ENCODE results near the gene EMID1.

The EMID1 gene

GRCh38 chr22:29197096-29197495 is 8.6 kb upstream of the EMID1 start:
- TF ChIP-seq FOXP2 (optimal IDR thresholded peaks at IDR 0.05; ENCODE audit: borderline replicate concordance, extremely low read depth, extremely low read length, insufficient read depth) (no peak), TAF1 (IDR thresholded peaks at IDR 0.05; ENCODE audit: borderline replicate concordance, insufficient read depth, low read length) (no peak), REST (IDR thresholded peaks at IDR 0.05; ENCODE audit: insufficient read depth in 1 of 2, low read depth in 2 of 2, low read length in 2 of 2) (no peak), SIN3A (IDR thresholded peaks at IDR 0.05; ENCODE audit: borderline replicate concordance, insufficient read depth, low read length) (no peak), POLR2AphosphoS5 (IDR thresholded peaks at IDR 0.05; ENCODE audit: low read depth, low read length) (no peak)

GRCh38 chr22:29198240-29198639 is 7.5 kb upstream of the EMID1 start:
- TF ChIP-seq TAF1 (IDR thresholded peaks at IDR 0.05; ENCODE audit: borderline replicate concordance, insufficient read depth, low read length) (no peak), FOXP2 (optimal IDR thresholded peaks at IDR 0.05; ENCODE audit: borderline replicate concordance, extremely low read depth, extremely low read length, insufficient read depth) (no peak), POLR2AphosphoS5 (IDR thresholded peaks at IDR 0.05; ENCODE audit: low read depth, low read length) (no peak), REST (IDR thresholded peaks at IDR 0.05; ENCODE audit: insufficient read depth in 1 of 2, low read depth in 2 of 2, low read length in 2 of 2) (no peak), SIN3A (IDR thresholded peaks at IDR 0.05; ENCODE audit: borderline replicate concordance, insufficient read depth, low read length) (no peak)

- TF ChIP-seq POLR2AphosphoS5 (IDR thresholded peaks at IDR 0.05; ENCODE audit: low read depth, low read length) (no peak), SIN3A (IDR thresholded peaks at IDR 0.05; ENCODE audit: borderline replicate concordance, insufficient read depth, low read length) (no peak)
Measured at GRCh38 chr22:29199702-29200400, 5.8 kb upstream of the EMID1 start.

- TF ChIP-seq FOXP2 (optimal IDR thresholded peaks at IDR 0.05; ENCODE audit: borderline replicate concordance, extremely low read depth, extremely low read length, insufficient read depth) (no peak), REST (IDR thresholded peaks at IDR 0.05; ENCODE audit: insufficient read depth in 1 of 2, low read depth in 2 of 2, low read length in 2 of 2) (no peak), TAF1 (IDR thresholded peaks at IDR 0.05; ENCODE audit: borderline replicate concordance, insufficient read depth, low read length) (no peak), POLR2AphosphoS5 (IDR thresholded peaks at IDR 0.05; ENCODE audit: low read depth, low read length) (no peak), SIN3A (IDR thresholded peaks at IDR 0.05; ENCODE audit: borderline replicate concordance, insufficient read depth, low read length) (no peak)
Measured at GRCh38 chr22:29200901-29201300, 4.8 kb upstream of the EMID1 start.

- TF ChIP-seq TAF1 (IDR thresholded peaks at IDR 0.05; ENCODE audit: borderline replicate concordance, insufficient read depth, low read length) (no peak), POLR2AphosphoS5 (IDR thresholded peaks at IDR 0.05; ENCODE audit: low read depth, low read length) (no peak), REST (IDR thresholded peaks at IDR 0.05; ENCODE audit: insufficient read depth in 1 of 2, low read depth in 2 of 2, low read length in 2 of 2) (no peak), FOXP2 (optimal IDR thresholded peaks at IDR 0.05; ENCODE audit: borderline replicate concordance, extremely low read depth, extremely low read length, insufficient read depth) (no peak), SIN3A (IDR thresholded peaks at IDR 0.05; ENCODE audit: borderline replicate concordance, insufficient read depth, low read length) (no peak)
Measured at GRCh38 chr22:29201782-29202181, 3.9 kb upstream of the EMID1 start.
